CD4-positive, alpha-beta T cell treated with Interleukin-17A for 4 hours (primary cell): ENCODE results near the gene HNRNPA0.
"Not testable (repeated sequence)": the region's sequence is repeated elsewhere in the genome, so short reads cannot be mapped to it uniquely, and the experiment has no call there.

Source experiments
- DNase-seq: peaks from one replicate; pipeline ENCODE4 v3.0.0-alpha.2; 2020; ENCODE audit warnings: mixed read lengths

Gene HNRNPA0

DNA sequence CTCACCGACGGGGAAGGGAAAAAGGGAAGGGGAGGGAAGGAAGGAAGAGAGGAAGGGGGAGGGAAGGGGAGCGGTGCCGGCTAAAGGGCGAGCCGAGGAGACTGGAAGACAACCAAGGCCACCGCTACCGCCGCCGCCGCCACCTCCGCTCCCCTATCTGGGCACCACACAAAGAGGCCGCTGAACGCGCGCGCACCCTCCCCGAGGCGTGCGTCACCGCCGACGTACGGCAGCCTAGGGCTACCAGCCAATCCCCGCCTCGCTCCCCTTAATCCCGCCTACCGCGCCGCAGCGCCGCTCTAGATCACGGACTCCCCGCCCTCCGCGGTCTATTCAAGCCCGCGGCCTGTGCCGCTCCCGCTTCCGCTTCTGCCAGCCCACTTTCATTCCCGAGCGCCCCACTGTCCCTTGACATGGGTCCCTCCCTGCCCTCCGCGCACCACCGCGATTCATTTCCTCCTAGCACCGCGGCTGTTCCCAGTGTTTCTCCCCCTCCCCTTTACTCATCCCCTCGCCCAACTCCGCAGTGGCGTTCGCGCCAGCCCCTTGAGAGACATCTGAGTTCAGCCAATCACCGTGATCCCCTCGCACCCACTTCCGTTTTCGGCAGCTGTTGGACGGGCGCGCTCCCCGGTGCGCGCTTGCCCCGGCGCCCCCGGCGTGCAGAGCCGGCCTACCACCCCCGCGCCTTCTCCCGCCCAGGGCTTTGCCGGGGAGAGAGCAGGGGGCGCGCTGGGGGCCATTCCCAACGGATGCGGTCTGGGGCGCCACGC lies at the start of gene HNRNPA0:
Gene HNRNPA0, minus strand, starts transcription at position 176 of the 773 bp plus-strand sequence. CDS start 297 bp downstream, outside the sequence.
- DNase-seq = peak; percentile 98

DNA sequence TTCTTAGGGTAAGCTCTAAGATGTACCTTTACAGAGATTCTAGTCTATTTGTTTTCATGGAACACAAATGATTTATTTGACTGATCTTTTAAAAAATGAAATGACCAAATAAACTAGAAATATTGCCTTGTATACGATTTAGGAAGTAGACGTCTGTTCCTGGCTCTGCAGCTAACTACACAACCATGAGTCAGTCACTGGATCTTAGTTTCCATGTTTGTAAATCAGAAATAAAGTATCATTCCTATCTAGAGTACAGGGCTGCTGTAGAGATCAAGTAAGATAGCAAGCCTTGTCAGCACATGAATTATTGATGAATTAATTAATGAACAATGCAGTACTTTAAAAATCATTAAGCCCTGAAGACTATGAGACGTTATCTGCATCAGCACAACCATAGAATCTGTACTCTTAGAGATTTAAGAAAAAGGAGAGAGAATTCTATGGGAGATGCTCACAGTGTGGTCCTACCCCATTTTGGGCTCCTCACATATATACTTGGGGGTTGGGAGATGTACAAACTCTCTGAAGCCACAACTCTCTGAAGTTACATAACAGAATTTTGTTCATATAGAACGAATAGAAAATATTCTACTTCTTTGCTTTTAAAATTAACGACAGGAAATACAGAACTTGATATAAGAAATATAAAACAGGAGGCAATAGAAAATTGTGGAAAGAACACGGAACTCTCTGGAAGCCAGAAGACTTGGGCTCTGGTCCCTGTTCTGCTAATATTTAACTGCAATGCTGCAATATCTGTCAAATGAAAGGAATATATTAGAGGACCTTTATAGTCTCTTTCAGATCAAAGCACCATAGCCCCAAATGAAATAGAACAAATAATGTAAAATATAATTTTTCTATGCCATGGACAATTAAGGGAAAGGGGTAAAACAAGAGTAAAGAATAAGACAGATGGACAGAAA lies 48.4 kb upstream of the HNRNPA0 start:
- DNase-seq = no peak

DNA sequence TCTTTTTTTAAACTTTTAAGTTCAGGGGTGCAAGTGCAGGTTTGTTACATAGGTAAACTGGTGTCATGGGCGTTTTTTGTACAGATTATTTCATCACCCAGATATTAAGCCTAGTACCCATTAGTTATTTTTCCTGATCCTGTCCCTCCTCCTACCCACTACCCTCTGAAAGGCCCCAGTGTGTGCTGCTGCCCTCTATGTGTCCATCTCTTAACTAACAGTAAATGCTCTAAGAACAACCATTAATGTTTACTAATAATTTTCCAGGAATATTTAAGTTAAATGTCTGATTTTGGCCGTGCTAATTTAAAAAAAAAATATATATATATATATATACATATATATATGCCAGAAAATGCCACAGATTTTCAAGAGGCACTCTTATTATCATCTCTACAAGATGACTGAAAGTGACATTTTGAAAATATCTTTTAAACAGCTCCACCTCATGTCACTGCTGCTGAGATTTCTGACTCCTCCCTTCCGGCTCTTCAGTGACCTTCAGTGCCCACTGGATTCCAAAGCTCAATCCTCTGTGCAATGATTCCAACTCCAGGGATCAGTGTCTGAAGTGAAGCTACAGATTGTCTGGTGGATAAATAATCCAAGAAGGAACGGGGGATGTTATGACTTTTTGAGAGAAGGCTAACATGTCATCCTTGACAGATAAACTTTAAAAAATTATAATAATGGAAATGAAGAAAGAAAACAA lies 46.7 kb upstream of the HNRNPA0 start:
- no peak for DNase-seq

DNA sequence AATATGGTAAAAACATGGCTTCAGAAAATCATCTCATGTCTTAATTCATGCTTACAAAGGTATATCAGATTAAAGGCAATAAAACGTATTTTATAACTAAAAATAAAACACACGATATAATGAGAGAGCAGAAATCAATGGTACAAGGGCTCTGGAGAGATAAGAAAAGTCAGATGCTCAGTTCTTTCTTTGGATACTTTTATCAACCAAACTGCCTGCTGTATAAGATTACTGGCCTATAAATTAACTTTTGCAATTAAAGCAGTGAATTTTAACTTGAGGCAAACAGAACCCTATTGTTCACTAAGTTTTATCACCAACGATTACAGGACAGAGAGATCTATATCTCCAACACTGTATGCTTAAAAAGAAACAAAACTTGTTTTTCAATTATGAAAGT lies 42.1 kb upstream of the HNRNPA0 start:
- DNase-seq = no peak

DNA sequence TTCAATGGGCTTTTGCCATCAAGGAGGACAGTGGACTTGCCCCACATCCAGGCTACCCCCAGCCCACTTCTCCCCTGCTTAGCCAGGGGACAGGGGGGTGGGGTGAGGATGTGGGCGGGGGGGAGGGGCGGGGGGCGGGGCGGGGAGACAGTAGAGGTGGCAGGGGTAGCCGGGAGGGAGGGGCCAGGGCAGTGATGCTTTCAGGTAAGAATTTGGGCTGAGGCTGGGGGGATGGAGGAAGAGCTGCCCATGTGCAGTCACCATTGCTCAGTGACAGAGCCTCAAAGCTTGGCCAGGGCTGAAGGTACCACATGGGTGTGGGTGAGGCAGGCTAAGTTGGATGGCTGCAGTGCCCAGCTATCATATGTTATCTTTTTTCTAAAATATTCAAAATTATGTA lies 40.7 kb upstream of the HNRNPA0 start:
- no peak for DNase-seq

DNA sequence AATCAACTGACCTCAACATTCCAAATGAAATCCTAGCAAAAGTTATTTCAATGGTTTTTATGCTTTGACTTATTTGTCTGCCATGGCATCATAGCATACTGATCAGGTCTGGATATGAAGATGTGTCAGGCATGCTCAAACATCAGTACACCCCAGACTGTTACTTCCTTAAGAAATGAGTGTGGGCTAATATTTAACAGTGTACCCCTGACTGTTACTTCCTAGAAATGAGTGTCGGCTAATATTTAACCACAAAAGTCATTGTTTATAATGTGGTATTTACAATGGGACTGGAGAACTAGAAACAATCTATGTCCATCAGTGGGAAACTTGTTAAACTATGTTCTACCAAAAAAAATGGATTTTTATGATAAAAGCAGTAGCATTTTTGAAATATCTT lies 38.1 kb upstream of the HNRNPA0 start:
- DNase-seq = no peak

DNA sequence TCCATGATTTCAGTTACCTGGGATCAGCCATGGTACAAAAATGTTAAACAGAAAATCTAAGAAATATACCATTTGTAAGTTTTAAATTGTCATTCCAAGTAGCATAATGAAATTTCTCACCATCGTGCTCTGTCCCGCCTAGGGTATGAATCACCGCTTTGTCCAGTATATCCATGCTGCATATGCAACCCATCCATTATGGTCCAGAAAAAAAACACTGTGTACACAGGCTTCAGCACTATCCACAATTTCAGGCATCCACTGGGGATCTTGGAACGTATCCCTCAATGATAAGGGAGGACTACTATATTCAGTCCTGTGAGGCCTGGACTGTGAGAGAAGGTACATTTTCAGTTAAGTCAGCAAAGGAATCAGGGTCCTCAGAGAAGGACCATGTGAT lies 37.6 kb upstream of the HNRNPA0 start:
- no peak for DNase-seq

DNA sequence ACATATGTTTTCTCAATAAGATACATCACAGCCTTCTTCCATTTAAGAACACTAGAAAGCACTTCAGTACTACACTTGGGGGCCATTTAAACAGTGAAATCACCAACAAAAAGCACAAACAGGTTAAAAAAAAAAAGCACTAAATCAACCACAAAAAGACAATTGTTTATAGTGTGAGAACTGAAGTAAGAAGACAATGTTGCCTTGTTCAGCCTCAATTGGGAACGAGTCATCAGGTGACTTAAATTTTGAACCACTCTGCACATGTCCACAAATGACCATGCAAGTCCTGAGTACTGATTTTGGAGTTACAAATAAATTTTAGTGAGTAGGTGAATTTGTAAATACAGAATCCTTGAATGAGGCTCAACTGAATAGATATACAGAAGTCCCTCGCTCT lies 37.2 kb upstream of the HNRNPA0 start:
- DNase-seq = no peak

DNA sequence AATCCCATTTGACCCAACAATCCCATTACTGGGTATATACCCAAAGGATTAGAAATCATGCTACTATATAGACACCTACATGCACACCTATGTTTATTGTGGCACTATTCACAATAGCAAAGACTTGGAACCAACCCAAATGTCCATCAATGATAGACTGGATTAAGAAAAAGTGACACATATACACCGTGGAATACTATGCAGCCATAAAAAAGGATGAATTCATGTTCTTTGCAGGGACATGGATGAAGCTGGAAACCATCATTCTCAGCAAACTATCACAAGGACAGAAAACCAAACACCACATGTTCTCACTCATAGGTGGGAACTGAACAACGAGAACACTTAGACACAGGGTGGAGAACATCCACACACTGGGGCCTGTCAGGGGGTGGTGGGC lies 34.4 kb upstream of the HNRNPA0 start:
- not testable (repeated sequence) for DNase-seq

DNA sequence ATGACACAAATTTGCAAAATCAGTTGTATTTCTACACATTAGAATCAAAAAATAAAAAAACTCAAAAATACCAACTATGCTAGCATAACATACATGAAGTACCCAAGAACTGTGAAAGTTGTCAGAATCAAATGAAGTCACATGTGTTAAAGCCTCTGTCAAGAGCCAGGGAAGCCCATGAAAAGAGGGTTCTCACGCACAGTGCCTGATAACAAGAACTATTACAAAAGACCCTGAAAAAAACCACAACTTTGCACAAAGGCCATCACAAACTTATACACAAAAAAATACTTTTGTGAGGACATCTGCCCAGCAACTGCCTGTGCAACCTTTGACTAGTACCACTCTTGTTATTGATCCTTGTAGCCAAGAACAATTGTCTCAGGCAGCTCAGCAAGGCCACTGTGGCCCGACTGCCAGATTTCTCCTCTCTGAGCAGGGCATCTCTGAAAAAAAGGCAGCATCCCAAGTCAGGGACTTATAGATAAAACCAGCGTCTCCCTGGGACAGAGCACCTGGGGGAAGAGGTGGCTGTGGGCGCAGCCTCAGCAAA lies 28.9 kb upstream of the HNRNPA0 start:
- no peak for DNase-seq

DNA sequence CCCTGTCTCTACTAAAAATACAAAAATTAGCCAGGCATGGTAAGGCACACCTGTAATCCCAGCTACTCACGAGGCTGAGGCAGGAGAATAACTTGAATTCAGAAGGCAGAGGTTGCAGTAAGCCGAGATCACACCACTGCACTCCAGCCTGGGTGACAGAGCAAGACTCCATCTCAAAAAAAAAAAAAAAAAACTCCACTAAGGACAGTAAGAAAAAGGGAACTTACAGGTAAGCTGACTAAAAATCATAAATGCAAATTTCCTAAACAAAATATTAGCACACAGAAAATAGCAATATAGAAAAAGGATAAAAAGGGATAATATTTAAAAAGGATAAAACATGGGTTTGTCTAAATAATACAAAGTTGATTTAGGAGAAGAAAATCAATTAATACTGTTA lies 27.9 kb upstream of the HNRNPA0 start:
- DNase-seq = no peak

DNA sequence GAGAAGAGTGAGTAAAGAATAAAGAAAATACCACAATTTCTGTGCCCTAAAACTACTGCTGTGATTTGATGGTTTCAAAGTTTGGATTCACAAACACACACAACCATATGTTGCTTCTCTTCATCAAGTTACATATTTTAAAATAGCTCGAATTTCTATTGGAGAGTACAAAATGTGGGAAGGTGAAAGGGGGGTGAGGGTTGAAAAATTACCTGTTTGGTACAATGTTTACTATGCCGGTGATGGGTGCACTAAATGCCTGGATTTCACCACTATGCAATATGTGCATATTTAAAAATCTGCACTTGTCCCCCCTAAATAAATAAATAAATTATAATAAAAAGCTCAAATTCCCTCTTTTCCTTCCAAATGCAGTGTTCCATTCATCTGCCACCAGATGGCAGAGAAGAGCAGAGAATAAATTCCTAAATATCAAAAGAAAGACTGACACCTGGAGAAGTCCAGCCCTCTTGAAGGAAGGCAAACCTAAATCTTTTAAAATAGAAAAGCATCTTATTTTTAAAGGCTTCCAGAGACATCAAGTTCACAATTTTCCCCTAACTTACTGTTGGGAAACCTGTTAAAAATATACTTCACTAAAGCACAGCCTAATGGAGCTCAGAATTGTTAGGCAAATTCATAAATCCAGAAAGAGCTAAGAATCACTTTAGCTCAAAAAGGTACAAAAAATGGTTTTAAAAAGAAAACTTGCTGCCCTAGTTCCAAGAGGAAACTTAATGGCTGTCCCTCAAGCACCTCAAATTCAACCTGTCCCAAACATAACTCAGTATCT lies 24.8 kb upstream of the HNRNPA0 start:
- no peak for DNase-seq

DNA sequence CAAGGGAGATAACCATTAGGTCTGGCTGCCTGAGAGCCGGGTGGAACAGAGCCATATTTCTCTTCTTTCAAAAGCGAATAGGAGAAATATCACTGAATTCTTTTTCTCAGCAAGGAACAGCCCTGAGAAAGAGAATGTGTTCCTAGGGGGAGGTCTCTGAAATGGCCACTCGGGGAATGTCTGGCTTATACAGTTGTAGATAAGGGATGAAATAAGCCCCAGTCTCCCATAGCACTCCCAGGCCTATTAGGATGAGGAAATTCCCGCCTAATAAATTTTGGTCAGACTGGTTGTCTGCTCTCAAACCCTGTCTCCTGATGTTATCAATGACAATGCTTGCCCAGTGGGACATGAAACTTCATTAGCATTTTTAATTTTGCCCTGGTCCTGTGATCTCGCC lies 13.8 kb upstream of the HNRNPA0 start:
- not testable (repeated sequence) for DNase-seq

DNA sequence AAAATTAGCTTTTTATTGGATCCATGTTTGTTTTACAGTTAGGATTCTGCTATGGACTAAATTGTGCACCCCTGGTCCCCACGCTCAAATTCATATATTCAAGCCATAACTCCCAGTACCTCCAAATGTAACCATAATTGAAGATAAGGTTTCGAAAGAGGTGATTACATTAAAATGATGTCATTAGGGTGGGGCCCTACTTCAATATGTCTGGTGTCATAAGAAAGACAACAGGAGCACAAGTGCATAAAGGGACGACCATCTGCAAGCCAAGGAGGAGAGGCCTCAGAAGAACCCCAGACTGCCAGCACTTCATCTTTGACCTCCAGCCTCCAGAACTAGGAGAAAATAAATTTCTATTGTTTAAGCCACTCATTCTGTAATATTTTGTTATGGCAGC lies 7.4 kb upstream of the HNRNPA0 start:
- no peak for DNase-seq

DNA sequence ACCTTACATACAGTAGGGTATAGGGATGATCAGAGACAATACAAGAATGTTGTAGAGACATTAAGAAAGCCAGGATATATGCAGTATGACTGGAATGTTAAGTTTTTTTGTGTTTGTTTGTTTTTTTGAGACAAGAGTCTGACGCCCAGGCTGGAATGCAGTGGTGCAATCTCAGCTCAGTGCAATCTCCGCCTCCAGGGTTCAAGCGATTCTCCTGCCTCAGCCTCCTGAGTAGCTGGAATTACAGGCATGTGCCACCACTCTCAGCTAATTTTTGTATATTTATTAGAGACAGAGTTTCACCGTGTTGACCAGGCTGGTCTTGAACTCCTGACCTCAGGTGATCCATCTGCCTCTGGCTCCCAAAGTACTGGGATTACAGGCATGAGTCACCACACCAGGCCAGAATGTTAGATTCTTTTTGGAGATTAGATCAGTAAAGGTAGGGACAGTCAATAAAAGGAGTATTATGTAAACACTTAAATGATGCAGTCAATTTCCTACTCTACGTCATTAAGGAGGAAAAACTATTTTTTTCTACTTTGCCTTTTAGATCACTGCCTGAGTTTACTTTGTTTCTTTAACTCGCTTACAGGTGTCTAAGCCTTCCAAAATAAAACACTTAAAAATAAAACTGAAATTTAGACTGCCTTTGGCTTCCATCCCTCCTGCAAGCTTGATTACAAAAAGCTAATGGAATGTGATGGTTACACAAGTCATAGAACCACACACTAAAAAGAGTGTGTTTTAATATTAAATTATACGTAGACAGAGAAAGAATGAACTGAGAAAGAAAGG lies 6.8 kb upstream of the HNRNPA0 start:
- DNase-seq = no peak

DNA sequence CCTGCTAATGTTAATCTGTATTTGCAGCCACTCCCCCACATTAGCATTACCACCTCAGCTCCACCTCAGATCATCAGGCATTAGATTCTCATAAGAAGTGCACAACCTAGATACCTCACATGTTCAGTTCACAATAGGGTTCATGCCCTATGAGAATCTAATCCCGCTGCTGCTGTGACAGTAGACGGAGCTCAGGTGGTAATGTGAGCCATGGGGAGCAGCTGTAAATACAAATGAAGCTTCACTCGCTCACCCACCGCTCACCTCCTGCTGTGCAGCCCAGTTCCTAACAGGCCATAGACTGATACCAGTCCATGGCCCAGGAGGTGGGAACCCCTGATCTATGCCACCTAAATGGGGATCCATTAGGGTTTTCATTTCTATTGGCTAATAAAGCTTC lies 6.1 kb upstream of the HNRNPA0 start:
- no peak for DNase-seq

DNA sequence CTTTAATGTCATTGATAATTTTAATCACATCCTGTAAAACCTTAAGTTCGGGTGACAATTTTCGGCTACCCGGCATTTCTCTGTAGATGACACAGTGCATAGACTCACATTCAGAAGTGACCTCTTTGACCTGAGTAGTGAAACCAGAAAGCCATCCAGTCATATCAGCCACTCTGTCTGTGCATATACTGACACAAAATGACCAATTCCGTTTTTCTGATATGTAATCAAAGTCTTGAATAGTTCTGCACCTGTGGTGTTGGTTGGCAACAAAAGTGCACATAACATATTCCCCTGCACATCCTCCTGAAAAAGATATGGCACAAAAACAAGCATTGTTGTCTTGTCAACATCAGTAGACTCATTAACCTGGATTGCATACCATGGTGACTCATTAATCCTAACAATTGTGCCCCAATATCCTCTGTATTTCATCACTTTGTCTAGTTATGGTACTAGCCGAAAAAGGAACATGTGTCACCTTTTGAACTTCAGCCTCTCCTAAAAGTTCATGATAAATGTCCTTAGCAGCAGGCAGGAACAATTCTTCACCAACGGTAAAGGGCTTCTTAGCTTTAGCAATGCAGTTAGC lies 4.6 kb upstream of the HNRNPA0 start:
- no peak for DNase-seq

DNA sequence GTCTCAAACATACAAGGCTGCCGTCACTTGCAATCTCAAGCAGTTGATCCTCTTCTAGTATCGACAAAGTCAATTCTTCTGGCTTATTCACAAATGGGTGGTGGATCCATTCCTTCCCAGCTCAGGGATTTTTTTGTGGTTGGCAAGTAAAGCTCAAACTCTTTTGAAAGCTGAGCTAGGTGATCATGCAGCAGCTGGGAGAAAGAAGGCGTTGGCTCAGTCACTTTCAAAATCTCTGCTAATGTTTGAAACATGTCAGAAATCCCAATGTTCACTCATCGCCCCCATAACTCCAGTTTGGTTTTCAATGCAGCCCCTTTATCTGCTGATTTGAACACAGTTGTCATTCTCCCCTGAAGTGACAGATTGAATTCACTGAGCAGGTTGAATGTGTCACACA lies 4.0 kb upstream of the HNRNPA0 start:
- no peak for DNase-seq

DNA sequence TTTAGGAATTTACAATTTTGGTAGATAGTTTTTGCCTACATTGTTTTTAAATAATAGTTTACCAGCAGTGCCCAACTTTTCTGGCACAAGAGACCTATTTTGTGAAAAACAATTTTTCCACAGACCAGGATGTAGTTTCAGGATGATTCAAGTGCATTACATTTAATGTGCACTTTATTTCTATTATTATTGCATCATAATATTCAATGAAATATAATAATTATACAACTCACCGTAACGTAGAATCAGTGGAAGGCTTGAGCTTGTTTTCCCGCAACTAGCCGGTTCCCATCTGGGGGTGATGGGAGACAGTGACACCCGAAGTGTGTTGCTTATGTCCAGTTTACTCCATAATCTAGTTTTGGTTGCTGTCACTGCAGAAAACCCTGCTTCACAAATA lies 3.5 kb upstream of the HNRNPA0 start:
- no peak for DNase-seq

DNA sequence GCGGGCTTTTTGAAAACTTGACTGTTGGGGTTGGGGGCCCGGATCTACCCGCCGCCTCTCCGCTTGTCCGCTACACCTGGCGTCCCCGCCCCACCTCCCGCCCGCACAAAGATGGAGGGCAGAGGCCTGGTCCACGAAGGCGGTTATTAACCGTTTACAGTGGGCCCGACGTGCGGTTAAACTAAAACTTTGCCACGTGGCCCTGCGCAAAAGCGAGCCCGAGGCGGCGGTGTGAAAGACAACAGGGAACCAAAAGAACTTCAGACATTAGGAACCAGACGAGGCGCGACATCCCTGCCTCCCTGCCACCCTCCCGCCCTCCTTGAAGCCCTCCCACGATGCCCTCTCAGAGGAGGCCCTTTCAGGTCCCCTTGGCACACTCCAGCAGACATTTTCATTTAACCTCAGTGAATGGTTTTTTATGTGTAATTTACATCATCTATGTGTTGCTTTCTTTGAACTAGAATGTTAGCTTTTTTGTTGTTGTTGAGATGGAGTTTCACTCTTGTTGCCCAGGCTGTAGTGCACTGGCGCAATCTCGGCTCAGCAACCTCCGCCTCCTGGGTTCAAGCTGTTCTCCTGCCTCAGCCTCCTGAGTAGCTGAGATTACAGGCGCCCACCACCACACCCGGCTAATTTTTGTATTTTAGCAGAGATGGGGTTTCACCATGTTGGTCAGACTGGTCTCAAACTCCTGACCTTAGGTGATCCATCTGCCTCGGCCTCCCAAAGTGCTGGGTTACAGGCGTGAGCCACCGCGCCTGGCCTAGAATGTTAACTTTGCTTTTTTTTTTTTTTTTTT lies 999 bp upstream of the HNRNPA0 start:
- DNase-seq = no peak
